Measurements from ENCODE around the gene RERE.

Gene RERE

DNA sequence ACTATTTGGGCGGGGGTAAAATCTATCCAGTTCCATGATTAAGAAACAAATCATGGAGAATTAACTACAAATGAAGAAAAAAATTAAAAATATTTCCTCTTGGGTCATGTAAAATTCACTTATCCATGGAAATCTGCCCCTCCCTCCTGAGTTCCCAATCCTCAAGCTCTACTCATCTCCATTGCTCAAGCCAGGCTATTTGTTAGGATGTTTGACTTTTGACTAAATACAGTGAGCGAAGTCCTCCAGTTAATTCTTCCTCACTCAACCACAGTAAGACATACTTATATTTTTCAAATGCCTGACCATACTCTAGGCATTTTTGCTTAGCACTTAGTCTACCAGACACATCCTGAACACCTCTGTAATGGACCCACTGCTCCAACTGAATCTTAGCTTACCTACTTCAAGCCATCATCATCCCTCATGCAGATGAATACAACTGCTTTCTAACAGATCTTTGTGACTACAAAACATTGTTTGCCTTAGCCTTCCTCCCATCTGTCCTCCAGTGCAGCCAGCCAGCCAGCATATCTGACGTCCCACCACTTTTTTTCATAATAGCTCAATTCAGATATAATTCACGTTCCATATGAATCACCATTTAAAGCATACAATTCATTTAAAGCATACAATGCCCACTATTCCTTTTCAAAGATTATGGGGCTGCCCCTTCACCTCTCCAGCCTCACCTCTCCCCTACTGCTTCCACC is 154.2 kb downstream of the RERE start:
- DNase-seq = no peak

- no peak for DNase-seq
Observed at GRCh38 chr1:8662380-8663072, 154.9 kb downstream of the RERE start.

DNA sequence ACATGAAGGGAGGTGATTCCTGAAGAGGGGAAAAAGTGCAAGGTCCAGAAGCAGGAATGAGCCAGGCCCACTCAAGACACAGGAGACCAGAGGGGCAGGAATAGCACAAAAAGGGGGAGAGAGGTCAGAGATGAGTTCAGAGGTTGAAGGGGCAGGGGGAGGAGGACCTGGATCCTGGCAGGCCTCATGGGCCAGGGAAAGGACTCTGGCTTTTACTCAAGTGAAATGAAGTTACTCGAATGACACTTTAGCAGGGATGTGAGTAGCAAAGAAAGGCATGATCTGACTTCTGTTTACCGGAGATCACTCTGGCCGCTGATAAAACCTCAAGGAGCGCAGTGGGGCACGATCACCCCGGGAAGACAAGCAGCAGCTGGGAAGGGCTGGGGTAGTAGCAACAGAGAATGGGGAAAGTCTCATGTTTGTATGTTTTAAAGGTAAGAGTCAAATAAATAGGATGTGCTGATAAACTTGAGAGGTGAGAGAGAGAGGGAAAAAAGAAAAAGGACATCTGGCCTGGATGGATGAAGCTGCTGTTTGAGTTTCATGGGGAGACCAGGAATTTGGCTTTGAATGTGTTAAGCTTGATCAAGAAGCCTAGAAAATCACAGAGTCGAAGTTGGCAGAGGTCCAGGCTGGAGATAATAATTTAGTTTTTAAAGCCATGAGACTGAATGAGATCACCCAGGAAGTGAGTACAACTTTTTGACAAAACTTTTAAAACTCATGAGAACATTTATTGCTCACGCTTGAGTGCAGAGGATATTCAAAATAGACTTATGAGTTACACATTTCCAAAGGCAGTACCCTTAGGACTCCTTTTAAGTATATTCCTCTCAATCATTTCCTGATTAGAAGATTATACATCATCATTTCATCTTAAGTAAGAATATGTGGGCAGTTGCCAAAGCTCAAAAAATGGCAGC is 156.0 kb downstream of the RERE start:
- no peak for DNase-seq

GRCh38 chr1:8660411-8660828 is 157.0 kb downstream of the RERE start:
- no peak for DNase-seq

DNA sequence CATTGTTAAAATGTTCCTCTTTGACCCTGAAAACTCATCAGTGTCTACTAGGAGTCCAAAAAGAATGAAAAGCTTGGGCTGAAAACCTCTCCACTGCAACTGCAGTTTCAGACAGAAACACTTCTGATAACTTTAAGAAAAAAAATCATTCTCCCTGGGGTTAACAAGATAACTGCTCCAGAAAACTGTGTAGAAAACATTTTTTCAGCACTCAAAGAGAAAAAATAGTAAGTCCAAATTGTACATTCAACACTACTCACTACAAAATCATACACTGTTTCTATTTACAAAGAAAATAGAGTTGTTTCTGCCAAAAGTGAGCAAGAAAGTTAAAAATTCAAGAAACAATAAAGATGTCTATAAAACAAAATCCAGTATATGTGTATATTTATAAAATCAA is 157.8 kb downstream of the RERE start:
- no peak for DNase-seq

DNA sequence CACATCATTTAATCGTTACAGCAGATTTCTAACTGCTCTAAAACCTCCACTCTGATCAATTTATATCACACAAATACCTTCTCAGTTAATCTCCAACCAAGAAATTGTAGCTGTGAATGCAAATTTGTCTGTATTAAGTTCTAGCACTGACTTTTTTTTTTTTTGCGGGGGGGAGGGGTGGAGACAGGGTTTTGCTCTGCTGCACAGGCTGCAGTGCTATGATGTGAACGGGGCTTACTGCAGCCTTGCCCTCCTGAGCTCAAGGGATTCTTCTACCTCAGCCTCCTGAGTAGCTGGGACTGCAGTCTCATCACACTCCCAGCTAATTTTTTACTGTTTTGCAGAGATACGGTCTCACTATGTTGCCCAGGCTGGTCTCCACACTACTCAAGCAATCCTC is 163.6 kb downstream of the RERE start:
- DNase-seq = no peak

GRCh38 chr1:8652467-8653046 is 164.9 kb downstream of the RERE start:
- DNase-seq = no peak

- no peak for DNase-seq
Observed at GRCh38 chr1:8651962-8652361, 165.5 kb downstream of the RERE start.

DNA sequence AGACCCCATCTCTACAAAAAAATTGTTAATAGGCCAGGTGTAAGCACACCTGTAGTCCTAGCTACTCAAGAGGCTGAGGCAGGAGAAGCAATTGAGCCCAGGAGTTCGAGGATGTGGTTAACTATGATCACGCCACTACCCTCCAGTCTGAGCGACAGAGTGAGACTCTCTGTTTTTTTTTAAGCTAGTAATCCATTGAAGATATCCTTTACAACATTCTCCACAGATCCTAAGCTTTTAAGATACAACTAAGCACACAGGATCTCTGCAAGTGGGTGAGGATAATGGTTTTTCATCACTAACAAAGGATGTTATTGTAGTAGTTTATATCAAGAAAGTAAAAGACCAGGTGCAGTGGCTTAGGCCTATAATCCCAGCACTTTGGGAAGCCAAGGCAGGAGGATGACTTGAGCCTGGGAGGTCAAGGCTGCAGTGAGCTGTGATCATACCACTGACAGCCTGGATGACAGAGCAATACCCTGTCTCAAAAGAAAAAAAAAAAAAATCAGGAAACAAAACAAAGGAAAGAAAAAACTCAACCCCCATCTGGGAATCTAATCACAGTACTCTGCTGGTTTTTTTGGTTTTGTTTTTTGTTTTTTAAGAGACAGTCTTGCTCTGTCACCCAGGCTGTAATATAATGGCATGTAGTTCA is 166.1 kb downstream of the RERE start:
- no peak for DNase-seq

DNA sequence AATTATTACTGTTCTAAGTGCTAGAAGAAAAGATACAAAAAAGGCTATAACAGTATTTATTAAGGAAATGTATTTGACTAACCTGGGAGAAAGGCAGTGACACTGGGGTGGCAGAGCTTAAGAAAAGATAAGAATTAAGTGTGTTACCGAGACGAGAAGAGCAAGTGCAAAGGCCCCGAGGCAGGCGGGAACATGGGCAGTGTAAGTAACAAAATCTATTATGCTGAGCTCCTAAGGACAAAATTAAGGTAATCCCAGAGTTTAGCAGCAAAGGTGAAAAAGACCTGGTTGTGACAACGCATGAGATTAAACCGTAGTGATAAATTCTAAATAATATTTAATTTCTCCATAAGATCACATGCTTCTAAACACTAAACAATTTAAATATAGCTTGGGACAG is 167.6 kb downstream of the RERE start:
- DNase-seq = no peak

DNA sequence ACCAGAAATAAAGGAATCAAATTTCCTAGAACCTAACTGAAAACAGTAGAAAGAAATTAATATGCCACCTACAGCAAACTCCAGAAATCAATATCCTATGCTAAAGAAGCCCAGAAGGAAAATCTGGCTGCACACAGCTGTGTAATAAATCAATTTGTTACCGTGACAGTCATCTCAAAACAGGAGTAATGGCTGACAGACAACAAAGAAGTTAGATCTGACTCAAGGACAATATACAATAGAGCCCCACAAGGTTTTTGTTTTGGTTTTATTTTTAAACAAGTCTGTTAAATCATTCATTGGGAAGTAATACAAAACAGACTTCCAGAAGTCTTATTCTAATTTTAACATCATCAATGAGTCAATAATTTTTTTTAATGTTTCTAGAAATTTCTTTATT is 168.4 kb downstream of the RERE start:
- no peak for DNase-seq

DNA sequence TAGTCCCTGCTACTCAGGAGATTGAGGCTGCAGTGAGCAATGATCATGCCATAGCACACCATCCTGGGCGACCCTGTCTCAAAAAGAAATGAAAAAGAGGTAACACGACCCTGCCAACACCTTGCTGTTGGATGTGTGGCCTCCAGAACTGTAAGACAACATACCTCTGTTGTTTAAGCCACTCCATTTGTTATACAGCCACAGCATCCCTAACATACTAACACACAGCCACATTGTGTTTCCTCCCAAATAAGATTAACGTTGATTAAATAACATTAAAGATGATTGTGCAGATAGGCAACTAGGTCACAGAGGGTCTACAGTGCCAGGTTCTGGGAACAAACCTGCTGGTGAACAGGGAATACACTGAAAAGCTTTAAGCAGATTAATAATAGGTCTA is 170.4 kb downstream of the RERE start:
- DNase-seq = no peak

DNA sequence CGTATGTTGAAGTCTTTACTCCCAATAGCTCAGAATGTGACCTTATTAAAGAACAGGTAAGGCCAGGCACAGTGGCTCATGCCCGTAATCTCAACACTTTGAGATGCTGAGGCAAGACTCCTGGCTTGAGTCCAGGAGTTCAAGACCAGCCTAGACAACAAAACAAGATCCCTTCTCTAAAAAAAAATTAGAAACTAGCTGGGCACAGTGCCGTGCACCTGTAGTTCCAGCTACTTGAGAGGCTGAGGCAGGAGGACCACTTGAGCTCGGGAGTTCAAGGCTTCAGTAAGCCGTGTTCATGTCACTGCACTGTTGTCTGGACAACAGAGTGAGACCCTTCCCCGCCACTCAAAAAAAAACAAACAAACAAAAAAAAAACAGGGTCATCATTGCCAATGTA is 171.3 kb downstream of the RERE start:
- DNase-seq = no peak

DNA sequence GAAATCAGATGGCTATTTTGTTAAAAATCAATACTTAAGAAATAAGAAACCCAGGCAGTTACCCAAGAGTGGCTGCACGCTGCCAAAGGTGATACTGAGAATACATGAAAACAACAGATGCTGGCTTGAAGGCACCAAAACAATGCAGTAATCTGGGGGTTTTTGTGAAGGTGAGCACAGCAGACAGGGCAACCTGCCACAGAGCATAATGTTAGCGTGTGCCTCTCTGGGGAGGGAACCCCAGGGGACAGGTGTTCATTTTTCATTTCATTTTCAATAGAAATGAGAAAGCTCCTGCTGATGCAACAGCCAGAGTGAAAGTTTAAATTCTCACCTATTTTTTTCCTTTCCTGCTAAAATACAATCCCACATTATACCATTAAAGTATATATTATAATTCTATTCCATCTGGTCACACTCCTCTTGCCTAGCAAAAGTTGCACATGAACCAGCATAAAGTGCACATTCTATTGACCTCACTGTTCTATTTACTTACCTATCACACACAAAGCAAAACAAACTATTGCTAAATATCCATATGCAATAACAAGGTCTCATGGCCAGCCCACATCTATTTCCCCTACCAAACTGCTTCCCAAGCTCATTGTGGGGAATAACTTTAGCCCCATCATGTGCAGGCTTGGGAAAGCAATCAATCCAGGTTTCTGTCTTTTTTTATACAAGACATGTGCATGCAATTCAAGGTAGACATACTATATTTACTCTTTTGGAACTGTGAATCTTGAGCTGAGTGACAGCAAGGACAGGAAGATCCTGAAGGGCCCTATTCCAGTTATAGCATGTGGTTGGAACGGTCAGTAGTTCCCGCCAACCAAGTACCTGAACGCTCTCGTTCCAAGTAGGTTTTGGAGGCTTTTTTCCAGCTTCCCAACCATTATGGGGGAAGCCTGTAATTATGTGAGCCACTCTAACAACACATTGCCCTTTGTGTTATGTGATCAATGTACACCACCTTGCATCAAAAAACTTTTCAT is 173.6 kb downstream of the RERE start:
- no peak for DNase-seq

- DNase-seq = no peak
Observed at GRCh38 chr1:8642114-8642513, 175.3 kb downstream of the RERE start.

- DNase-seq = no peak
Observed at GRCh38 chr1:8641377-8641997, 176.0 kb downstream of the RERE start.

- no peak for DNase-seq
Observed at GRCh38 chr1:8640950-8641349, 176.5 kb downstream of the RERE start.

- DNase-seq = no peak
Observed at GRCh38 chr1:8639148-8639547, 178.3 kb downstream of the RERE start.

DNA sequence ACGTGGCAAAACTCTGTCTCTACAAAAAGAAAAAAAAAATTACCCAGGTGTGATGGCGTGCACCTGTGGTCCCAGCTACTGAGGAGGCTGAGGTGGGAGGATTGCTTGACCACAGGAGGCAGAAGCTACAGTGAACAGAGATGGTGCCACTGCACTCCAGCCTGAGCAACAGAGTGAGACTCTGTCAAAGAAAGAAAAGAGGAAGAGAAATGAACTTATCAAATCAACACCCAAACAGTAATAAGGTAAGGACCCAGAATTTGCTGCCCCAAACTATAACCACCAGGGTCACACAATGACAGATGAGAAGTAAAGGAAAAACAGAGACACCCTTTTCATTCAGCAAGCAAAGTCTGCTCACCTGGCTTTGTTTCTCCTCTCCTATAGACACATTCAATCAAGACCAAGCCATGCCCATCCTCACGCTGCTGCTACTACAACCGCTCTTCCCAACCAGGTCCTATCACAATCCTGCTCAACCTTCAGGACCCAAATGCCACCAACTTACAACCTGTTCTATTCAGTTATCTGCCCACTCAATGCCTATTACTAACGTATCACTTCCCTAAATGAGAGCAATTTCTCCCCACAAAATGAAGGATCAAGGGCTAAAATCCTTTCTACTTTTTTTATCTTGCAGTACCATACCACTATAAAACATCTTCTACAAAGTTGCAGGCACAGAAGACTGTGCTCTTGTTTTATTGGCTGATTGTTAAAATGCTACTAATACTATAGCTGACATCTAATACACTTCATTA is 183.5 kb downstream of the RERE start:
- DNase-seq = no peak

DNA sequence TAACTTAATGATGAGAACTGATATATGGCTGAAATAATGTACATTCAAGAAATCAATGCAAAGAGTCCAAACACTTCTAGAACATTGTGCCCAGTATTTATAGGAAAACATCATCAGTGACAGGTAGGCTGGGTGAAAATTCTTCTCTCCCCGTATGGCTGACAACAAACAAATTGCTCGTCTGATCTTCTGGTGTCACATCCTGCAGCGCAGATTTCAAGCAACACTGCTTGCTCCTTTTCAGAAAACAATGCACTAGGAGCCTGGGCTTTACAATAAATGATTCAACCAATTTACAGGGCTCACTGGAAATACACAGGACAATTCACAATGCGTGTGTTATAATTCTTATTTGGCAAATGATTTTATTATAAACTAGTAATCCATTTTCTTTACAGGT is 185.3 kb downstream of the RERE start:
- no peak for DNase-seq

All from NCI-H510A (cell line).